ENCODE data around the gene TACR2. TPM values are rescaled to one million over a fixed set of nuclear protein-coding genes. Genes with fewer than 3 reads are reported as not detected.

TACR2 gene
- total RNA-seq, 4 donors from 2014 or later, result 0.65 to 4.5 (median 1.3) TPM

GRCh38 chr10:69460576-69461242 lies 44.0 kb upstream of the TACR2 start:
- no peak for TF ChIP-seq CTCF (IDR thresholded peaks at IDR 0.05; ENCODE audit: low read depth)

GRCh38 chr10:69459893-69460575 lies 43.3 kb upstream of the TACR2 start:
- TF ChIP-seq CTCF (IDR thresholded peaks at IDR 0.05; ENCODE audit: low read depth), result no peak

DNA sequence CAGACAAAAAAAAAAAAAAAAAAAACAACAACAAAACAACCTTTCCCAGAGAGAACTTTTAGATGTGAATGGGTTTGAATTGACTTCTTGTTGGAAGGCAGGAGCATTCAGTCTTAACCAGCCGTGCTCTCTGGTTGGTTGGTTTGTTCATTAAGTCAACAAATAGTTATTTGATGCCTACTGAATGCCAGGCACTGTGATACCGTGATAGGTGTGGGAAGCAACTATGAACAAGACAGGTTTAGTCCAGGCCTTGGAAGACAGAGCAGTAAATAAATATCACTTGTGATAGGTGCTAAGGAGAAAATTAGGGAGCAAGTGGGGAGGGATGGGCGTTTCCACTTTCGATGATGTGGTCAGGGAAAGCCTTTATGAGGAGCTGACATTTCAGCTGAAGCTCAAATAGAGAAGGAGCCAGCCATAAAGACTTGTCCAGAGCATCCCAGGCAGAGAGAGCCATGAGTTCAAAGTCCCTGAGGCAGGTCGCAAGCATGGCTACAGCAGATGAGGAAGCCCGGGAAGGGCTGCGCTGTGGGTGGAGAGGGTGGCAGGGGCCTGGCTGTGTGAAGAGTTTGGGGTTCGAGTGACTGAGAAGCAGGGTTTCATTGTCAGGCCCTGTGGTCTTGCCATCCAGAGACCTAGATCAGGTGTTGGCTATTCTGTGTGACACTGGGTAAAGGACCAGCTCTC lies 42.5 kb upstream of the TACR2 start:
- TF ChIP-seq CTCF (IDR thresholded peaks at IDR 0.05; ENCODE audit: low read depth), result no peak

DNA sequence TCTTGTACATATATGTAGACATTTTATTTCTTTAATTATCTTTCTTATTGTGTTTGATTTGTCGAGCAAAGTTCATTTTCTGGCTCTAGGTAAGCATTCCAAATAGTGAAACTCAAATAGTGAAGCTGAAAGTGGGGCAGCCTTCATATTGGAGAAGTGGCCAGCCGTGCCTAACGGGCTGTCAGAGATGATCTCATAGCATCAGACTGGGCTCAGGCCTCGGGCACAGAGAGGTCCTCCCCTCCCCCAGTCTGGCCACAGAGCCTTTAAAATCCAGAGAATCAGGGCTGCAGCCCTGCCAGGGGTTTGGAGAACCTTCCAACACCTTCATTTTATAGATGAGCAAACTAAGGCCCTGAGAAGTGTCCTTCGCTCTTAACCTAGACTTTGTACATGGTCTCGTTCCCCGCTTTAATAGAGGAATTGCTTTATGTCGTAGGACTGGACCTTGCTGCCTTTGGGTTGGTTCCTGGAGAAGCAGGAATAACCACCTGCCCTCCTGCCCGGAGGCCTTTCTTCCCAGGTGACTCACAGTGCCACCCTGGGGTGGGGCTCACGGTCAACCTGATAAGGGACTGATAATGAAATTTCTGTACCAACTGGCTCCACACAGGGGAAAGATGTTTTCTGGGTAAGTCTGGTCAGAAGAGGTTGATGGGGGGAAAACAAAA lies 41.8 kb upstream of the TACR2 start:
- TF ChIP-seq CTCF (IDR thresholded peaks at IDR 0.05; ENCODE audit: low read depth), result no peak

DNA sequence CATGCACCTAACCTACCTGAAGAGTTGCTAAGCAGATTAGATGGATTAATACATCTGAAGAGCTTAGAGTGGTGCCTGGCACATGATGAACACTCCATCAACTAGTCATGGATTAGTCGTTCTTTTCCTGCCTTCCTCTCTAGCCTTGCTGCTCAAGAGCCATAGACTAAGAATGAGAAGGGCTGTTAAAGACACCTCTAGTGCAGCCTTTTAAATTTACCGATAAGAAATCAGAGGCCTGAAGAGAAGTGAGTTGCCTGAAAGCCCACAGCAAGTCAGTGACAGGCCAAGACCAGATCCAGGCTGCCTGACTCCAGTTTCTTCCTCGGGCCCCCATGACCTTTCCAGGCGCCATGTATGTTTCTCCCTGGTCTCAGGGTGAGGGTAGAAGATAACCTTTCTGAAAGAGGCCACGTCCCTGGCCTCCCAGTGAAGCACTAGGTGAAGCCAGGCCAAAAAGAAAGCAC lies 41.1 kb upstream of the TACR2 start:
- no peak for TF ChIP-seq CTCF (IDR thresholded peaks at IDR 0.05; ENCODE audit: low read depth)

GRCh38 chr10:69456880-69457693 lies 40.4 kb upstream of the TACR2 start:
- no peak for TF ChIP-seq CTCF (IDR thresholded peaks at IDR 0.05; ENCODE audit: low read depth)

Measured in subcutaneous adipose tissue (tissue), 4 donors.